GM12878 (cell line): ENCODE measurements around the gene RGS19. TPM values are rescaled to one million over a fixed set of nuclear protein-coding genes. Genes with fewer than 3 reads are reported as not detected.

Source experiments
- ATAC-seq: fragments of 200-7000 bp; cut with Tn5 transposase; 3 replicates; pipeline ENCODE4 v1.9.1; 2020; ENCODE audit warnings: mild to moderate bottlenecking, moderate library complexity
- BruUV-seq: library from RNA; stranded (reverse); fragments of 400-500 nt; replicated peaks from 2 replicates; lab custom pipeline; 2021; lab: Mats Ljungman, UMichigan
- CTCF ChIA-PET: fragments of 300-600 bp; sonication (Branson Sonifier 250); formaldehyde crosslinking; extraction: SDS; loops from one replicate; lab custom pipeline; 2021; ENCODE audit warnings: inconsistent platforms; lab: Yijun Ruan, JAX
- POLR2A ChIA-PET: fragments of 350-600 bp; formaldehyde crosslinking; extraction: SDS; loops from one replicate; lab custom pipeline; 2021; ENCODE audit warnings: inconsistent platforms; lab: Charles Lee
- RAD21 ChIA-PET: fragments of 300-600 bp; sonication (Branson Sonifier 250); formaldehyde crosslinking; loops from one replicate; lab custom pipeline; 2023; ENCODE audit warnings: antibody characterized with exemption; ENCODE audit not compliant: unreplicated experiment; lab: Charles Lee
- SMC1A ChIA-PET: fragments of 300-600 bp; sonication (Branson Sonifier 250); formaldehyde crosslinking; loops from one replicate; lab custom pipeline; 2023; ENCODE audit not compliant: unreplicated experiment, uncharacterized antibody; lab: Charles Lee
- DNase-seq: peaks from one replicate; pipeline ENCODE4 v3.0.0-alpha.2; 2011; ENCODE audit warnings: low read depth, low spot score
- FAIRE-seq: peaks from 3 replicates; lab custom pipeline; 2011; peaks lifted over from hg19 to GRCh38; lab: Jason Lieb, UNC
- H2AFZ ChIP-seq: 2 replicates; pipeline ENCODE4 v1.6.0; 2011; ENCODE audit warnings: low read depth, low read length, control low read depth; ENCODE audit not compliant: control insufficient read depth
- H3K27ac ChIP-seq: 2 replicates; pipeline ENCODE4 v1.5.1; 2011; ENCODE audit warnings: control low read depth; ENCODE audit not compliant: control insufficient read depth, insufficient read depth
- H3K27me3 ChIP-seq, 2 experiments: replicated peaks in 1 of 2; 2 replicates each; pipeline versions ENCODE4 v1.6.0 to v1.6.1; 2011; ENCODE audit warnings: low read length in 1 of 2; ENCODE audit not compliant: control insufficient read depth in 2 of 2, insufficient read depth in 2 of 2
- H3K36me3 ChIP-seq, 2 experiments: 2 replicates each; pipeline ENCODE4 v1.5.1; 2011; ENCODE audit warnings: low read length in 1 of 2; ENCODE audit not compliant: control insufficient read depth in 2 of 2, insufficient read depth in 2 of 2
- H3K4me1 ChIP-seq: 2 replicates; pipeline ENCODE4 v1.6.1; 2011; ENCODE audit warnings: mild to moderate bottlenecking, low read length, moderate library complexity, mixed read lengths; ENCODE audit not compliant: control insufficient read depth, insufficient read depth
- H3K4me2 ChIP-seq: 2 replicates; pipeline ENCODE4 v1.6.0; 2011; ENCODE audit warnings: control low read depth; ENCODE audit not compliant: control insufficient read depth, insufficient read depth
- H3K4me3 ChIP-seq: fragments of 200-600 bp; sonication (generic); 2 replicates; pipeline ENCODE4 v1.5.1; 2016
- H3K79me2 ChIP-seq: 2 replicates; pipeline ENCODE4 v1.6.0; 2011; ENCODE audit warnings: low read length; ENCODE audit not compliant: control insufficient read depth, insufficient read depth
- H3K9ac ChIP-seq: 2 replicates; pipeline ENCODE4 v1.8.0; 2011; ENCODE audit warnings: low read length, control low read depth, mixed read lengths; ENCODE audit not compliant: control insufficient read depth, insufficient read depth
- H3K9me3 ChIP-seq: replicated peaks from 3 replicates; pipeline ENCODE4 v1.5.1; 2011; ENCODE audit warnings: mild to moderate bottlenecking, low read length; ENCODE audit not compliant: control insufficient read depth, insufficient read depth
- H4K20me1 ChIP-seq: 2 replicates; pipeline ENCODE4 v1.6.0; 2011; ENCODE audit not compliant: control insufficient read depth, insufficient read depth
- BCL3 ChIP-seq: IDR thresholded peaks from 2 replicates; pipeline ENCODE4 v1.6.1; 2011; ENCODE audit warnings: borderline replicate concordance, low read depth, mild to moderate bottlenecking, moderate library complexity, low read length; ENCODE audit not compliant: insufficient read depth, poor library complexity, severe bottlenecking
- CREB1 ChIP-seq: IDR thresholded peaks from 2 replicates; pipeline ENCODE4 v1.6.1; 2012; ENCODE audit warnings: low read depth, mild to moderate bottlenecking, inconsistent platforms
- CTCF ChIP-seq, 3 experiments: IDR thresholded peaks in 2 of 3; conservative IDR thresholded peaks in 1 of 3; 2 replicates each; pipeline ENCODE4 v1.5.1; 2011; ENCODE audit warnings: low read depth in 3 of 3, low read length in 3 of 3, mild to moderate bottlenecking in 3 of 3, control low read depth in 2 of 3, moderate library complexity in 2 of 3, inconsistent platforms in 1 of 3, mixed read lengths in 1 of 3; ENCODE audit not compliant: control insufficient read depth in 2 of 3, insufficient read depth in 1 of 3; ENCODE audit errors: extremely low read depth in 1 of 3
- FOXM1 ChIP-seq: IDR thresholded peaks from 2 replicates; pipeline ENCODE4 v1.6.1; 2012; ENCODE audit warnings: low read depth, mild to moderate bottlenecking, inconsistent platforms, low read length, moderate library complexity
- KLF5 ChIP-seq: fragments of 450-650 bp; IDR thresholded peaks from 2 replicates; pipeline ENCODE4 v1.6.1; 2014; ENCODE audit warnings: mild to moderate bottlenecking; ENCODE audit not compliant: partially characterized antibody
- MTA3 ChIP-seq: IDR thresholded peaks from 2 replicates; pipeline ENCODE4 v1.6.1; 2012; ENCODE audit warnings: low read length, inconsistent platforms, borderline replicate concordance
- RAD21 ChIP-seq: IDR thresholded peaks from 2 replicates; pipeline ENCODE4 v1.6.1; 2011; ENCODE audit warnings: mild to moderate bottlenecking, low read depth, low read length, moderate library complexity; ENCODE audit not compliant: insufficient read depth
- SMAD1 ChIP-seq: fragments of 450-650 bp; IDR thresholded peaks from 2 replicates; pipeline ENCODE4 v1.6.1; 2018; ENCODE audit warnings: mild to moderate bottlenecking, low read depth; ENCODE audit not compliant: partially characterized antibody
- SMARCA5 ChIP-seq: fragments of 450-650 bp; IDR thresholded peaks from 2 replicates; pipeline ENCODE4 v1.6.1; 2017; ENCODE audit warnings: mild to moderate bottlenecking
- SMC3 ChIP-seq: IDR thresholded peaks from 2 replicates; pipeline ENCODE4 v1.6.1; 2011; ENCODE audit warnings: low read length, improper control_type of control experiment, borderline replicate concordance
- TCF12 ChIP-seq: IDR thresholded peaks from 2 replicates; pipeline ENCODE4 v1.6.1; 2011; ENCODE audit warnings: low read depth, mild to moderate bottlenecking, low read length
- USF1 ChIP-seq: IDR thresholded peaks from 2 replicates; pipeline ENCODE4 v1.6.1; 2011; ENCODE audit warnings: borderline replicate concordance, low read depth, mild to moderate bottlenecking, moderate library complexity, mixed read lengths, low read length; ENCODE audit not compliant: insufficient read depth; ENCODE audit errors: extremely low read length
- ZNF217 ChIP-seq: fragments of 450-650 bp; IDR thresholded peaks from 2 replicates; pipeline ENCODE4 v1.6.1; 2017; ENCODE audit warnings: antibody characterized with exemption, mild to moderate bottlenecking
- WGBS: methylation state at CpG from one replicate; pipeline ENCODE4 v1.1.6; 2016; ENCODE audit warnings: low lambda C conversion rate; ENCODE audit not compliant: insufficient replicate concordance, insufficient coverage; ENCODE audit errors: missing lambda C conversion rate; 5-methylcytosine and 5-hydroxymethylcytosine counted together
- in situ Hi-C: fragments of 300-500 bp; cut with MboI; formaldehyde crosslinking; loops from 9 replicates; pipeline ENCODE4 v1.14.3; 2018; ENCODE audit warnings: mixed read lengths
- intact Hi-C: fragments of 100-400 bp; cut with micrococcal nuclease; formaldehyde crosslinking; loops from one replicate; pipeline ENCODE4 v1.14.2; 2022; ENCODE audit not compliant: unreplicated experiment
- polyA plus RNA-seq, 11 experiments: library from polyadenylated mRNA; depleted of rRNA in 4 of 11; unstranded in 6 of 11; stranded (reverse) in 5 of 11; fragments of >200 nt; fragmentation: Nextera tagmentation in 4 of 11; fragmentation: Illumina TruSeq in 1 of 11; extraction: Ambion mirVana in 4 of 11; extraction: Trizol in 1 of 11; gene quantifications; 1 replicate in 1 of 11; 2 replicates in 10 of 11; pipeline versions ENCODE4 v1.2.1 to v1.2.3, GENCODE V29; 2011 to 2016; ENCODE audit warnings: inconsistent platforms in 2 of 11, missing spikeins in 2 of 11, low read depth in 1 of 11
- total RNA-seq, 4 experiments: library from RNA; depleted of rRNA in 3 of 4; stranded (reverse); fragments of >200 nt in 3 of 4; fragmentation: Illumina TruSeq in 1 of 4; extraction: Trizol in 1 of 4; gene quantifications; 2 replicates each; pipeline versions ENCODE4 v1.2.1 to v1.2.3, GENCODE V29; 2013 to 2021

Gene RGS19
- total and polyA plus RNA-seq, 10 of the 15 experiments (the other 5 are each of a cell fraction or from before 2014, with no cell fraction given), result 0.82 to 62.4 (median 39.8) TPM

- DNase-seq, result no peak
- H3K9me3 ChIP-seq, result no peaks in the 10 kb centered on the region
- H3K4me1 ChIP-seq, result peaks cover 48% of the 10 kb centered on the region
- peak; percentile 41 for ATAC-seq
- in situ Hi-C loops, result no loop called here
- H3K79me2 ChIP-seq, result no peaks in the 10 kb centered on the region; the same call in none of the 2 replicates
- FAIRE-seq, result no peak
- CTCF ChIA-PET, result interaction anchor here (0.7 to 9.2 kb wide), 9 partner anchors 12 to 268 kb away, joined by 3 to 108 read pairs (median 9); partner anchors contain the start of genes PRPF6 and SAMD10
- peaks cover 3 to 8% of the 10 kb centered on the region in 2 experiments; a peak in 3 of 4 replicates for H3K27me3 ChIP-seq
- H3K4me2 ChIP-seq, result no peak overlapping the region
- SMC1A ChIA-PET, result interaction anchor here (1.1 to 1.8 kb wide), 4 partner anchors 9 to 74 kb away, joined by 3 to 9 read pairs (median 4); partner anchors contain the start of genes PRPF6 and TCEA2
- H3K9ac ChIP-seq, result no peak overlapping the region
- BruUV-seq, result no TSS peak
- H3K27ac ChIP-seq, result no peak overlapping the region
- POLR2A ChIA-PET, result interaction anchor here (0.7 to 2.0 kb wide), 5 partner anchors 8 to 17 kb away, joined by 3 to 6 read pairs (median 4); no protein-coding TSS in a partner anchor
- H2AFZ ChIP-seq, result no peak overlapping the region; the same call in 1 of the 2 replicates
- H3K4me3 ChIP-seq, result no peak overlapping the region
- H3K36me3 ChIP-seq, result no peaks in the 10 kb centered on the region
- no peaks in the 10 kb centered on the region for H4K20me1 ChIP-seq
- RAD21 ChIA-PET, result interaction anchor here (0.6 to 7.1 kb wide), 10 partner anchors 10 to 1409 kb away, joined by 3 to 78 read pairs (median 3); partner anchors contain the start of genes PTK6 and RGS19
- intact Hi-C loops, result loop anchor here (10.0 kb wide), 1 partner anchor 189 kb away; the partner anchor contains the start of genes ABHD16B and TPD52L2
- TF ChIP-seq SMAD1 (no peak), FOXM1 (no peak), MTA3 (no peak), SMARCA5 (0 out of 2 replicates have a peak, but pooled peaks have one; percentile 27), TCF12 (0 out of 2 replicates have a peak, but pooled peaks have one; percentile 29), CREB1 (no peak), RAD21 (peak; percentile 49; the same call in 1 of the 2 replicates), USF1 (no peak), ZNF217 (no peak), CTCF (IDR thresholded peaks at IDR 0.05 in 2 of 3, conservative IDR thresholded peaks at IDR 0.05 in 1 of 3; ENCODE audit: control insufficient read depth in 2 of 3, extremely low read depth in 1 of 3, insufficient read depth in 1 of 3, low read depth in 3 of 3, low read length in 3 of 3) (peak; percentile 44 to 54 (median 47); a peak in 4 of 6 replicates), SMC3 (peak; percentile 46; the same call in 1 of the 2 replicates), BCL3 (no peak), KLF5 (no peak)
- TF ChIP-seq, all 136 proteins: peak for 5
- 17% methylated on average over 17 of the region's 17 CpGs for WGBS
These were observed 25.3 kb downstream of the RGS19 start for GRCh38 chr20:64053841-64054661.
